Neural progenitor cell (in vitro differentiated cells): ENCODE results near the gene OR7G1.

Experiments
- CTCF ChIP-seq: fragments of 200-600 bp; sonication (generic); IDR thresholded peaks from 2 replicates; pipeline ENCODE4 v1.5.1; 2017; ENCODE audit warnings: antibody characterized with exemption, mild to moderate bottlenecking
- EZH2 ChIP-seq: fragments of 200-600 bp; sonication (generic); IDR thresholded peaks from 2 replicates; pipeline ENCODE4 v1.6.1; 2017; ENCODE audit warnings: antibody characterized with exemption, mild to moderate bottlenecking, moderate library complexity

GRCh38 chr19:9139609-9140158 is 24.1 kb upstream of the OR7G1 start:
- TF ChIP-seq CTCF (no peak), EZH2 (no peak)
